GM23338 (cell line): ENCODE results near the gene MYO18B. TPM values are rescaled to one million over a fixed set of nuclear protein-coding genes. Genes with fewer than 3 reads are reported as not detected.

Experiments used
- ATAC-seq: fragments of 200-7000 bp; cut with Tn5 transposase; 3 replicates; pipeline ENCODE4 v1.9.1; 2020
- DNase-seq: peaks from one replicate; pipeline ENCODE4 v3.0.0-alpha.2; 2015; ENCODE audit warnings: low spot score
- H2AFZ ChIP-seq: fragments of 200-600 bp; sonication (generic); 2 replicates; pipeline ENCODE4 v1.8.0; 2016; ENCODE audit warnings: antibody characterized with exemption, mild to moderate bottlenecking, moderate library complexity
- H3F3A ChIP-seq: fragments of 200-600 bp; sonication (generic); replicated peaks from 2 replicates; pipeline ENCODE4 v1.8.0; 2017; ENCODE audit warnings: antibody characterized with exemption, mixed run types, low read depth
- H3K27ac ChIP-seq: fragments of 200-600 bp; sonication (generic); 2 replicates; pipeline ENCODE4 v1.6.1; 2016; ENCODE audit warnings: low read depth
- H3K27me3 ChIP-seq: fragments of 200-600 bp; sonication (generic); 2 replicates; pipeline ENCODE4 v1.8.0; 2016; ENCODE audit warnings: mild to moderate bottlenecking, mixed run types, moderate library complexity; ENCODE audit not compliant: insufficient read depth
- H3K36me3 ChIP-seq: fragments of 200-600 bp; sonication (generic); 2 replicates; pipeline ENCODE4 v1.8.0; 2016; ENCODE audit warnings: mild to moderate bottlenecking; ENCODE audit not compliant: insufficient read depth
- H3K4me1 ChIP-seq: fragments of 200-600 bp; sonication (generic); 2 replicates; pipeline ENCODE4 v1.8.0; 2016; ENCODE audit warnings: mild to moderate bottlenecking, moderate library complexity; ENCODE audit not compliant: insufficient read depth
- H3K4me2 ChIP-seq: fragments of 200-600 bp; sonication (generic); 2 replicates; pipeline ENCODE4 v1.7.1; 2017; ENCODE audit warnings: mixed run types
- H3K4me3 ChIP-seq: fragments of 200-600 bp; sonication (generic); 2 replicates; pipeline ENCODE4 v1.6.1; 2016; ENCODE audit warnings: mixed run types
- H3K79me2 ChIP-seq: fragments of 200-600 bp; sonication (generic); replicated peaks from 2 replicates; pipeline ENCODE4 v1.8.0; 2017; ENCODE audit warnings: mild to moderate bottlenecking; ENCODE audit not compliant: insufficient read depth
- H3K9me2 ChIP-seq: fragments of 200-600 bp; sonication (generic); 2 replicates; pipeline ENCODE4 v1.8.0; 2017; ENCODE audit not compliant: insufficient read depth
- H4K20me1 ChIP-seq: fragments of 200-600 bp; sonication (generic); replicated peaks from 2 replicates; pipeline ENCODE4 v1.8.0; 2017; ENCODE audit warnings: mild to moderate bottlenecking; ENCODE audit not compliant: insufficient read depth
- H3K27ac Mint-ChIP-seq: 2 replicates; pipeline ENCODE4 v1.8.0; 2020; ENCODE audit warnings: inconsistent platforms, mild to moderate bottlenecking, moderate library complexity, mixed read lengths
- H3K27me3 Mint-ChIP-seq: 3 replicates; pipeline ENCODE4 v1.8.0; 2022; ENCODE audit warnings: low read depth, mild to moderate bottlenecking, moderate library complexity, mixed read lengths, inconsistent platforms; ENCODE audit not compliant: insufficient read depth, poor library complexity
- H3K36me3 Mint-ChIP-seq: 3 replicates; pipeline ENCODE4 v1.8.0; 2021; ENCODE audit warnings: low read depth, mild to moderate bottlenecking, inconsistent platforms, moderate library complexity, mixed read lengths
- H3K4me1 Mint-ChIP-seq: 3 replicates; pipeline ENCODE4 v1.8.0; 2020; ENCODE audit warnings: mild to moderate bottlenecking, inconsistent platforms, mixed read lengths
- H3K4me3 Mint-ChIP-seq: 3 replicates; pipeline ENCODE4 v1.8.0; 2021; ENCODE audit warnings: moderate library complexity, mild to moderate bottlenecking, inconsistent platforms, mixed read lengths
- H3K9me3 Mint-ChIP-seq: 3 replicates; pipeline ENCODE4 v1.8.0; 2020; ENCODE audit warnings: moderate library complexity, mild to moderate bottlenecking, inconsistent platforms, mixed read lengths
- CREB1 ChIP-seq: fragments of 250-450 bp; sonication (Bioruptor Pico); IDR thresholded peaks from 2 replicates; pipeline ENCODE4 v1.5.0; 2020; ENCODE audit warnings: low read depth, mild to moderate bottlenecking, moderate library complexity
- JUNB ChIP-seq: IDR thresholded peaks from one replicate; pipeline ENCODE4 v1.6.1; 2016; ENCODE audit warnings: antibody characterized with exemption; ENCODE audit not compliant: unreplicated experiment
- NANOG ChIP-seq: IDR thresholded peaks from 2 replicates; pipeline ENCODE4 v1.6.1; 2016; ENCODE audit warnings: antibody characterized with exemption, borderline replicate concordance
- POLR2AphosphoS5 ChIP-seq: IDR thresholded peaks from 2 replicates; pipeline ENCODE4 v1.6.1; 2016; ENCODE audit warnings: antibody characterized with exemption, low read depth
- STAT1 ChIP-seq: IDR thresholded peaks from one replicate; pipeline ENCODE4 v1.6.1; 2016; ENCODE audit warnings: antibody characterized with exemption; ENCODE audit not compliant: unreplicated experiment
- polyA plus RNA-seq: library from polyadenylated mRNA; unstranded; fragments of >200 nt; fragmentation: Nextera tagmentation; extraction: Ambion mirVana; gene quantifications from 2 replicates; pipeline ENCODE4 v1.2.1, GENCODE V29; 2016
- total RNA-seq: library from RNA; depleted of rRNA; stranded (reverse); fragments of >200 nt; shearing (Covaris generic); gene quantifications from 2 replicates; pipeline ENCODE4 v1.2.3, GENCODE V29; 2014
- TF ChIP-seq, protein P1 (sequence below): fragments of 250-450 bp; sonication (Bioruptor Pico); IDR thresholded peaks from 2 replicates; pipeline ENCODE4 v1.5.0; 2020; ENCODE audit warnings: mild to moderate bottlenecking, moderate library complexity

The MYO18B gene
- total and polyA plus RNA-seq, 2 experiments from 2014 or later = 0.36 to 0.45 TPM

GRCh38 chr22:25953919-25954318, 211.9 kb downstream of the MYO18B start (continued):
- TF ChIP-seq, protein P1, sequence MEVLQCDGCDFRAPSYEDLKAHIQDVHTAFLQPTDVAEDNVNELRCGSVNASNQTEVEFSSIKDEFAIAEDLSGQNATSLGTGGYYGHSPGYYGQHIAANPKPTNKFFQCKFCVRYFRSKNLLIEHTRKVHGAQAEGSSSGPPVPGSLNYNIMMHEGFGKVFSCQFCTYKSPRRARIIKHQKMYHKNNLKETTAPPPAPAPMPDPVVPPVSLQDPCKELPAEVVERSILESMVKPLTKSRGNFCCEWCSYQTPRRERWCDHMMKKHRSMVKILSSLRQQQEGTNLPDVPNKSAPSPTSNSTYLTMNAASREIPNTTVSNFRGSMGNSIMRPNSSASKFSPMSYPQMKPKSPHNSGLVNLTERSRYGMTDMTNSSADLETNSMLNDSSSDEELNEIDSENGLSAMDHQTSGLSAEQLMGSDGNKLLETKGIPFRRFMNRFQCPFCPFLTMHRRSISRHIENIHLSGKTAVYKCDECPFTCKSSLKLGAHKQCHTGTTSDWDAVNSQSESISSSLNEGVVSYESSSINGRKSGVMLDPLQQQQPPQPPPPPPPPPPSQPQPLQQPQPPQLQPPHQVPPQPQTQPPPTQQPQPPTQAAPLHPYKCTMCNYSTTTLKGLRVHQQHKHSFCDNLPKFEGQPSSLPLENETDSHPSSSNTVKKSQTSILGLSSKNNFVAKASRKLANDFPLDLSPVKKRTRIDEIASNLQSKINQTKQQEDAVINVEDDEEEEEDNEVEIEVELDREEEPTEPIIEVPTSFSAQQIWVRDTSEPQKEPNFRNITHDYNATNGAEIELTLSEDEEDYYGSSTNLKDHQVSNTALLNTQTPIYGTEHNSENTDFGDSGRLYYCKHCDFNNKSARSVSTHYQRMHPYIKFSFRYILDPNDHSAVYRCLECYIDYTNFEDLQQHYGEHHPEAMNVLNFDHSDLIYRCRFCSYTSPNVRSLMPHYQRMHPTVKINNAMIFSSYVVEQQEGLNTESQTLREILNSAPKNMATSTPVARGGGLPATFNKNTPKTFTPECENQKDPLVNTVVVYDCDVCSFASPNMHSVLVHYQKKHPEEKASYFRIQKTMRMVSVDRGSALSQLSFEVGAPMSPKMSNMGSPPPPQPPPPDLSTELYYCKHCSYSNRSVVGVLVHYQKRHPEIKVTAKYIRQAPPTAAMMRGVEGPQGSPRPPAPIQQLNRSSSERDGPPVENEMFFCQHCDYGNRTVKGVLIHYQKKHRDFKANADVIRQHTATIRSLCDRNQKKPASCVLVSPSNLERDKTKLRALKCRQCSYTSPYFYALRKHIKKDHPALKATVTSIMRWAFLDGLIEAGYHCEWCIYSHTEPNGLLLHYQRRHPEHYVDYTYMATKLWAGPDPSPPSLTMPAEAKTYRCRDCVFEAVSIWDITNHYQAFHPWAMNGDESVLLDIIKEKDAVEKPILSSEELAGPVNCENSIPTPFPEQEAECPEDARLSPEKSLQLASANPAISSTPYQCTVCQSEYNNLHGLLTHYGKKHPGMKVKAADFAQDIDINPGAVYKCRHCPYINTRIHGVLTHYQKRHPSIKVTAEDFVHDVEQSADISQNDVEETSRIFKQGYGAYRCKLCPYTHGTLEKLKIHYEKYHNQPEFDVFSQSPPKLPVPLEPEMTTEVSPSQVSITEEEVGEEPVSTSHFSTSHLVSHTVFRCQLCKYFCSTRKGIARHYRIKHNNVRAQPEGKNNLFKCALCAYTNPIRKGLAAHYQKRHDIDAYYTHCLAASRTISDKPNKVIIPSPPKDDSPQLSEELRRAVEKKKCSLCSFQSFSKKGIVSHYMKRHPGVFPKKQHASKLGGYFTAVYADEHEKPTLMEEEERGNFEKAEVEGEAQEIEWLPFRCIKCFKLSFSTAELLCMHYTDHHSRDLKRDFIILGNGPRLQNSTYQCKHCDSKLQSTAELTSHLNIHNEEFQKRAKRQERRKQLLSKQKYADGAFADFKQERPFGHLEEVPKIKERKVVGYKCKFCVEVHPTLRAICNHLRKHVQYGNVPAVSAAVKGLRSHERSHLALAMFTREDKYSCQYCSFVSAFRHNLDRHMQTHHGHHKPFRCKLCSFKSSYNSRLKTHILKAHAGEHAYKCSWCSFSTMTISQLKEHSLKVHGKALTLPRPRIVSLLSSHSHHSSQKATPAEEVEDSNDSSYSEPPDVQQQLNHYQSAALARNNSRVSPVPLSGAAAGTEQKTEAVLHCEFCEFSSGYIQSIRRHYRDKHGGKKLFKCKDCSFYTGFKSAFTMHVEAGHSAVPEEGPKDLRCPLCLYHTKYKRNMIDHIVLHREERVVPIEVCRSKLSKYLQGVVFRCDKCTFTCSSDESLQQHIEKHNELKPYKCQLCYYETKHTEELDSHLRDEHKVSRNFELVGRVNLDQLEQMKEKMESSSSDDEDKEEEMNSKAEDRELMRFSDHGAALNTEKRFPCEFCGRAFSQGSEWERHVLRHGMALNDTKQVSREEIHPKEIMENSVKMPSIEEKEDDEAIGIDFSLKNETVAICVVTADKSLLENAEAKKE (CRISPR knock-in tag) = no peak
- TF ChIP-seq NANOG (no peak), POLR2AphosphoS5 (no peak), CREB1 (CRISPR knock-in tag) (no peak), STAT1 (no peak)

DNA sequence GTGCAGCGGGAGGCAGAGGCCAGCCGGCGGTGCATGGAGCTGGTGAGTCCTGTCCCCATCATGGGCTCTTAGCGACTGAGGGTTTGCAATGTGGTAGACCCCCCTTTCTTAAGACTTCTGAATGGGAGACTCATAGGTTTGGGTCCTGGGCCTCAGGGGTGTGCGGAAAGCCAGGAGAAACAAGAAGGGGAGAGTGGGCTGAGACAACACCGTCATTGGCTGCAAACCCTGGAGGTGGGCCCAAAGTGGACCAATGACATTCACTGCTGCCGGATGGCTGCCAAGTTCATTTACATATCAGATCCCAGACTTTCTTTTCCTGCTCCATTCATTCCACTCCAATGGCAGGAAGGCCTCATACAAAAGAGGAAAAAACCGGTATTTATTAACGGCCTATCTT, 213.3 kb downstream of the MYO18B start:
- Mint-ChIP-seq H3K4me3 (no peak overlapping the region), H3K27me3 (peaks cover 11% of the 10 kb centered on the region), H3K27ac (no peak overlapping the region), H3K4me1 (peaks cover under 1% of the 10 kb centered on the region; the same call in 1 of the 3 replicates), H3K9me3 (no peaks in the 10 kb centered on the region), H3K36me3 (no peaks in the 10 kb centered on the region)
- Histone ChIP-seq H3K4me1 (no peaks in the 10 kb centered on the region), H3K27ac (no peak overlapping the region), H3K9me2 (0 out of 2 replicates have a peak, but pooled peaks cover 8% of the 10 kb centered on the region), H3K36me3 (no peaks in the 10 kb centered on the region), H2AFZ (peak overlapping the region; percentile 23; the same call in 1 of the 2 replicates), H4K20me1 (no peaks in the 10 kb centered on the region), H3K4me2 (no peak overlapping the region), H3K27me3 (no peaks in the 10 kb centered on the region), H3K4me3 (no peak overlapping the region), H3K79me2 (no peaks in the 10 kb centered on the region), H3F3A (no peaks in the 10 kb centered on the region)
- no peak; the same call in 2 of the 3 replicates for ATAC-seq
- no peak for TF ChIP-seq JUNB
- no peak for TF ChIP-seq NANOG
- no peak for TF ChIP-seq STAT1
- peak; percentile 26 for DNase-seq
